ENCODE measurements around the gene PRKCE. TPM values are rescaled to one million over a fixed set of nuclear protein-coding genes. Genes with fewer than 3 reads are reported as not detected.

Gene PRKCE
- total and polyA plus RNA-seq, 2 donors (not counting 1 experiment from before 2014, with no cell fraction given): 23.6 to 271 TPM

- Mint-ChIP-seq H3K27ac (no peak overlapping the region), H3K27me3 (no peaks in the 10 kb centered on the region), H3K9me3 (ENCODE audit: insufficient read depth) (no peaks in the 10 kb centered on the region), H3K4me1 (peaks cover 51% of the 10 kb centered on the region), H3K4me3 (no peak overlapping the region)
- H3K9ac ChIP-seq (ENCODE audit: low read length): no peak overlapping the region
- DNase-seq: no peak
- no peak overlapping the region for H3K27ac ChIP-seq (ENCODE audit: low read length in 2 of 2)
- H3K27me3 ChIP-seq (replicated peaks in 1 of 4; ENCODE audit: control extremely low read depth in 1 of 4, control insufficient read depth in 3 of 4, insufficient read depth in 4 of 4, low read length in 3 of 4): no peaks in the 10 kb centered on the region
- H3K79me2 ChIP-seq (ENCODE audit: control insufficient read depth, insufficient read depth, low read length): peaks cover 54% of the 10 kb centered on the region
- peaks cover 14% of the 10 kb centered on the region for H4K20me1 ChIP-seq (ENCODE audit: control insufficient read depth, insufficient read depth, low read length, poor library complexity, severe bottlenecking)
- no peak overlapping the region for H2AFZ ChIP-seq (ENCODE audit: insufficient read depth, low read depth, low read length, poor library complexity, severe bottlenecking)
- no peak for TF ChIP-seq EZH2 (IDR thresholded peaks at IDR 0.05; ENCODE audit: borderline replicate concordance, insufficient read depth, low read depth, low read length, poor library complexity, severe bottlenecking)
- no peak overlapping the region for H3K4me2 ChIP-seq (replicated peaks; ENCODE audit: low read depth, low read length, poor library complexity, severe bottlenecking)
- H3K9me3 ChIP-seq (ENCODE audit: control extremely low read depth in 1 of 3, control insufficient read depth in 2 of 3, insufficient read depth in 1 of 3, low read length in 2 of 3): peaks cover 0 to 2% (median 0%) of the 10 kb centered on the region in 3 donors
- H3K36me3 ChIP-seq (replicated peaks in 1 of 2; ENCODE audit: control extremely low read depth in 1 of 2, control insufficient read depth in 1 of 2, extremely low read depth in 1 of 2, insufficient read depth in 2 of 2, low read length in 1 of 2): peaks cover 1 to 19% of the 10 kb centered on the region in 2 experiments
- peaks cover 34 to 40% of the 10 kb centered on the region in 2 donors for H3K4me1 ChIP-seq (ENCODE audit: control insufficient read depth in 2 of 2, insufficient read depth in 2 of 2, low read length in 2 of 2)
- ChIA-PET POLR2A (no interaction called here), CTCF (interaction anchor here (0.6 to 1.3 kb wide), 2 partner anchors 13 to 14 kb away, joined by 3 read pairs; no protein-coding TSS in a partner anchor)
- intact Hi-C loops (cut with micrococcal nuclease): no loop called here
- H3K4me3 ChIP-seq (ENCODE audit: control extremely low read depth in 1 of 5, extremely low read depth in 1 of 5, insufficient read depth in 1 of 5, low read depth in 2 of 5, low read length in 4 of 5): no peak overlapping the region
- 89% methylated on average over 14 of the region's 21 CpGs for WGBS (ENCODE audit: insufficient coverage)
- no peak for ATAC-seq (ENCODE audit: low read depth)
These were observed 231.5 kb downstream of the PRKCE start for GRCh38 chr2:45882707-45883602.

GRCh38 chr2:45883603-45884000, 232.1 kb downstream of the PRKCE start:
- intact Hi-C loops (cut with micrococcal nuclease): no loop called here
- Mint-ChIP-seq H3K27me3 (no peaks in the 10 kb centered on the region), H3K9me3 (ENCODE audit: insufficient read depth) (no peaks in the 10 kb centered on the region), H3K4me1 (peaks cover 57% of the 10 kb centered on the region), H3K4me3 (no peak overlapping the region), H3K27ac (no peak overlapping the region)
- CTCF ChIA-PET: interaction anchor here (0.6 kb wide), 1 partner anchor 15 kb away, joined by 3 read pairs; no protein-coding TSS in a partner anchor
- peaks cover 0 to 2% (median 0%) of the 10 kb centered on the region in 3 donors for H3K9me3 ChIP-seq (ENCODE audit: control extremely low read depth in 1 of 3, control insufficient read depth in 2 of 3, insufficient read depth in 1 of 3, low read length in 2 of 3)
- no peak overlapping the region for H3K4me3 ChIP-seq (ENCODE audit: control extremely low read depth in 1 of 5, extremely low read depth in 1 of 5, insufficient read depth in 1 of 5, low read depth in 2 of 5, low read length in 4 of 5)
- 88% methylated on average over 3 of the region's 3 CpGs for WGBS (ENCODE audit: insufficient coverage)
- POLR2A ChIA-PET: no interaction called here
- peaks cover 14% of the 10 kb centered on the region for H4K20me1 ChIP-seq (ENCODE audit: control insufficient read depth, insufficient read depth, low read length, poor library complexity, severe bottlenecking)
- peaks cover 1 to 18% of the 10 kb centered on the region in 2 experiments for H3K36me3 ChIP-seq (replicated peaks in 1 of 2; ENCODE audit: control extremely low read depth in 1 of 2, control insufficient read depth in 1 of 2, extremely low read depth in 1 of 2, insufficient read depth in 2 of 2, low read length in 1 of 2)
- H2AFZ ChIP-seq (ENCODE audit: insufficient read depth, low read depth, low read length, poor library complexity, severe bottlenecking): no peak overlapping the region
- TF ChIP-seq CTCF (IDR thresholded peaks at IDR 0.05) (no peak), EZH2 (IDR thresholded peaks at IDR 0.05; ENCODE audit: borderline replicate concordance, insufficient read depth, low read depth, low read length, poor library complexity, severe bottlenecking) (no peak)
- no peak for DNase-seq
- no peak overlapping the region for H3K9ac ChIP-seq (ENCODE audit: low read length)
- no peak overlapping the region for H3K27ac ChIP-seq (ENCODE audit: low read length in 2 of 2)
- H3K4me1 ChIP-seq (ENCODE audit: control insufficient read depth in 2 of 2, insufficient read depth in 2 of 2, low read length in 2 of 2): peaks cover 40 to 47% of the 10 kb centered on the region in 2 donors
- peaks cover 60% of the 10 kb centered on the region for H3K79me2 ChIP-seq (ENCODE audit: control insufficient read depth, insufficient read depth, low read length)
- ATAC-seq (ENCODE audit: low read depth): no peak
- H3K27me3 ChIP-seq (replicated peaks in 1 of 4; ENCODE audit: control extremely low read depth in 1 of 4, control insufficient read depth in 3 of 4, insufficient read depth in 4 of 4, low read length in 3 of 4): no peaks in the 10 kb centered on the region
- no peak overlapping the region for H3K4me2 ChIP-seq (replicated peaks; ENCODE audit: low read depth, low read length, poor library complexity, severe bottlenecking)
